Fibroblast of villous mesenchyme (primary cell): ENCODE data around the gene TUBA3E. TPM values are rescaled to one million over a fixed set of nuclear protein-coding genes. Genes with fewer than 3 reads are reported as not detected.
A peak's percentile ranks its signal among the peaks of the same experiment; 100 is the strongest.
"Not testable (repeated sequence)": the region's sequence is repeated elsewhere in the genome, so short reads cannot be mapped to it uniquely, and the experiment has no call there.

Source experiments
- DNase-seq: peaks from one replicate; pipeline ENCODE4 v3.0.0-alpha.2; 2010; ENCODE audit warnings: low read depth
- H3K4me3 ChIP-seq: 2 replicates; pipeline ENCODE4 v1.5.1; 2011; ENCODE audit warnings: low read depth, mild to moderate bottlenecking, low read length
- total RNA-seq: library from RNA; depleted of rRNA; stranded (reverse); fragments of >200 nt; gene quantifications from 2 replicates; pipeline ENCODE4 v1.2.3, GENCODE V29; 2012
- TF ChIP-seq, protein P1 (sequence below): IDR thresholded peaks from 2 replicates; pipeline ENCODE4 v1.5.1; 2012; ENCODE audit warnings: low read depth, mild to moderate bottlenecking, low read length; ENCODE audit not compliant: insufficient read depth

TUBA3E gene
- total RNA-seq, 1 donor, result not detected

GRCh38 chr2:130155956-130156623 lies 42.1 kb downstream of the TUBA3E start:
- H3K4me3 ChIP-seq, result not testable (repeated sequence)
- peak; percentile 35 for DNase-seq
- TF ChIP-seq, protein P1, sequence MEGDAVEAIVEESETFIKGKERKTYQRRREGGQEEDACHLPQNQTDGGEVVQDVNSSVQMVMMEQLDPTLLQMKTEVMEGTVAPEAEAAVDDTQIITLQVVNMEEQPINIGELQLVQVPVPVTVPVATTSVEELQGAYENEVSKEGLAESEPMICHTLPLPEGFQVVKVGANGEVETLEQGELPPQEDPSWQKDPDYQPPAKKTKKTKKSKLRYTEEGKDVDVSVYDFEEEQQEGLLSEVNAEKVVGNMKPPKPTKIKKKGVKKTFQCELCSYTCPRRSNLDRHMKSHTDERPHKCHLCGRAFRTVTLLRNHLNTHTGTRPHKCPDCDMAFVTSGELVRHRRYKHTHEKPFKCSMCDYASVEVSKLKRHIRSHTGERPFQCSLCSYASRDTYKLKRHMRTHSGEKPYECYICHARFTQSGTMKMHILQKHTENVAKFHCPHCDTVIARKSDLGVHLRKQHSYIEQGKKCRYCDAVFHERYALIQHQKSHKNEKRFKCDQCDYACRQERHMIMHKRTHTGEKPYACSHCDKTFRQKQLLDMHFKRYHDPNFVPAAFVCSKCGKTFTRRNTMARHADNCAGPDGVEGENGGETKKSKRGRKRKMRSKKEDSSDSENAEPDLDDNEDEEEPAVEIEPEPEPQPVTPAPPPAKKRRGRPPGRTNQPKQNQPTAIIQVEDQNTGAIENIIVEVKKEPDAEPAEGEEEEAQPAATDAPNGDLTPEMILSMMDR, result peak; percentile 59

- H3K4me3 ChIP-seq, result no peak overlapping the region
- TF ChIP-seq, protein P1, result no peak
- no peak for DNase-seq
Measured at GRCh38 chr2:130154773-130155765, 43.2 kb downstream of the TUBA3E start.

GRCh38 chr2:130154423-130154770 lies 43.8 kb downstream of the TUBA3E start:
- not testable (repeated sequence) for DNase-seq, H3K4me3 ChIP-seq

- not testable (repeated sequence) for H3K4me3 ChIP-seq, DNase-seq
Measured at GRCh38 chr2:130153721-130154422, 44.4 kb downstream of the TUBA3E start.

DNA sequence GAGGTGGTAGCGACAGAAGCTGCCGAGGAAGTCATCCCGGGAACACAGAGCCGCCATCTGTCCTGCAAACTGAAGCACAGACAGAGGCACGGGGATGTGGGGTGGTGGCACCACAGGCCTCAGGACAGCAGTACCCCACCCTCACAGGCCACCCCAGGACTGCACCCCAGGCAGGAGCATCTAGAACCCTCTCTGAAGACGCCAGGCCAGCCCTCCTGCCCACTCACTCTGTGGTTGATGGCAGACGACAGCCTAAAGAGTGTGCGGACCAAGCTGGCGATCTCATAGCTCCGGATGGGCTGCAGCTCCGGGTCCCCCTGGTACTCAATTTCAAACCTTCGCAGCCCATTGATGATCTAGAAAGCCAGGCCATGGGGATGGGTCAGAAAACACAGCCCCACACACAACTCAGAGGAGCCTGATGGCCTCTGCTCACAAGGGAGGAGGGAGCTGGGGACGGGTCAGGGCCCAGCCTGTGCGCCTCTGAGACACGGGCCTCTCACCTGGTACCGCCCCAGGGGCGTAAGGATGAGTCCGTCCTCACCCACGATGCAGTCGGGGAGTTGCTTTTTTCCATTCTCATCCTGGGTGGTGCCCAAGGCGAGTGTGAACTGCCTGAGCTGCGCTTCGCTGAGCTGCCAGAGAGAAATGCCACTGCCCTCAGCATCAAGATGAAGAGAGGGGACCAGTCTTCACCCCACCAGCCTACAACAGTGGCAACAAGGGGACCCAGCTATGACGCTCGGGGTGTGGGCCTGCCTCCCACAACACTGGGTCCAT lies 45.2 kb downstream of the TUBA3E start:
- DNase-seq, result no peak
- TF ChIP-seq, protein P1, result no peak

DNA sequence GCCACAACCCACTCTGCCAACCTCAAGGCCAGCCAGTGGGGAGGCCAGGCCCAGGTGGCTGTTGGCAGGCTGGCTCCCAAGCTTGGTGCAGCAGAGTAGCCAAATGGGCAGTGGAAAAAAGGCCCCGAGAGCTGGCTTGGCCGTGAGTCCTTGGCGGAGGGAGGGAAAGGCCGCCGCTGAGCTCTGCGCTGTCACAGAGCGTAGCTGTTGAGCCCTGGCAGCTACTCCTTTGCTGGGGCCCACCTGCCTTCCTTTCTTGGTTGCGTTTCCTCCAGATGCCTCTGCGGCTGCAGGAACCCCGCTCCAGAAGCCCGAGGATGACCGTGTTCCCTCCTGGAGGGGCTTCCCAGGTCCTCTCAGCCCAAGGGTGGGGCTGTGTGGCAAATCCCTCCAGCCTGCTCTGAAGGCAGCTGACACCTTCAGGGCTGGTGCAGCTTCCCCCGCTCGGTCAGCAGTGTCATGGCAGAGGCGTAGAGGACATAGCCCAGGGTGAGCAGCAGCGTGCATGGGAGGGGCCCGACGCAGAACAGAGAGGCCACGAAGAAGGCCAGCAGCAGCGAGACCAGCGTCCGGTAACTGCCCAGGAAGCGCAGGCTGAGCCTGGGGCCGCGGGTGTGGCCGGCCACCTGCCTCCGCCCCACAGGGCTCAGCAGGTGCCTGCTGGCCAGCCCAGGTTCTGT lies 46.0 kb downstream of the TUBA3E start:
- not testable (repeated sequence) for DNase-seq, H3K4me3 ChIP-seq

More for the DNA sequence above, 45.2 kb downstream of the TUBA3E start:
- no peak overlapping the region for H3K4me3 ChIP-seq

DNA sequence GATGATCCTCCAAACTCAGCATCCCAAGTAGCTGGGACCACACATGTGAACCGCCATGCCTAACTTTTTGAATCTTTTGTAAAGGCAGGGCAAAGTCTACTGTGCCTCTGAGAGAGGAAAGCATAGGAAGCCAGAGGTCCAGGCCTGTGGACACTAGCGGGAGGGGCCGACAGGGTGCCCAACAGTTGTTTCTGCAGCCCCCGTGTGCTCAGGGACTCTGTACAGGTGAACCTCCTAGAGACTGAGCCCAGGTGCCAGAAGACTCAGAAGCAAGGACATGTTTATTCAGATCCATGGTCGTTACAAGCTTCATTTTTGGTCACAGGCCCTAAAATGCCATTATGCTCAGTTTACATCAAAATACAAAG lies 47.1 kb downstream of the TUBA3E start:
- DNase-seq, H3K4me3 ChIP-seq: not testable (repeated sequence)
